GM23248 (cell line): ENCODE measurements around the gene CACNB3.

ENCODE experiments used
- EZH2 ChIP-seq: fragments of 200-600 bp; sonication (generic); IDR thresholded peaks from 2 replicates; pipeline ENCODE4 v1.6.1; 2018; ENCODE audit warnings: antibody characterized with exemption, mild to moderate bottlenecking; ENCODE audit not compliant: insufficient read depth, poor library complexity, severe bottlenecking
- EZH2phosphoT487 ChIP-seq: fragments of 200-600 bp; sonication (generic); IDR thresholded peaks from 2 replicates; pipeline ENCODE4 v1.6.1; 2018; ENCODE audit warnings: antibody characterized with exemption, moderate library complexity, mild to moderate bottlenecking, low read depth; ENCODE audit not compliant: insufficient read depth

DNA sequence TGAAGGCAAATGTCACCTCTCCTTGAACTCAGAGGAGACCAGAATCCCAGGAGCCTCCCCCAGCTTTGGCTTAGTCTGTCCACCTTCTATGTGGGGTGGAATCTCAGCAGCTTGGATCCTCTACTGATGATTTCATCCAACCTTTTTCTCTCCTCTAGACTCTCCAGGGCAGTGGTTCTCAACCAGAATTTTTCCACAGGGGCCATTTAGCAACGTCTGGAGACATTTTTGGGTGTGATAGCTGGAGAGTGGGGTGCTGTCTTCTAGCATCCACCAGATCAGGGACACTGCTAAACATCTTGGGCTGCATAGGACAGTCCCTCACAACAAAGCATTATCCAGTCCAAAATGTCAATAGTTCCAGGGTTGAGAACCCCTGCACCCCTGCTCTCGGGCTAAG lies 38.1 kb downstream of the CACNB3 start:
- TF ChIP-seq EZH2 (no peak), EZH2phosphoT487 (no peak)
